NB4 (cell line): ENCODE results near the gene CPA1.

Experiments
- CTCF ChIP-seq: IDR thresholded peaks from one replicate; pipeline ENCODE4 v1.5.1; 2012; ENCODE audit warnings: low read depth, low read length
- MYC ChIP-seq: IDR thresholded peaks from 2 replicates; pipeline ENCODE4 v1.6.1; 2011; ENCODE audit warnings: low read depth, low read length
- POLR2A ChIP-seq: IDR thresholded peaks from 2 replicates; pipeline ENCODE4 v1.6.1; 2011; ENCODE audit warnings: mild to moderate bottlenecking; ENCODE audit not compliant: insufficient read length; ENCODE audit errors: extremely low read depth

DNA sequence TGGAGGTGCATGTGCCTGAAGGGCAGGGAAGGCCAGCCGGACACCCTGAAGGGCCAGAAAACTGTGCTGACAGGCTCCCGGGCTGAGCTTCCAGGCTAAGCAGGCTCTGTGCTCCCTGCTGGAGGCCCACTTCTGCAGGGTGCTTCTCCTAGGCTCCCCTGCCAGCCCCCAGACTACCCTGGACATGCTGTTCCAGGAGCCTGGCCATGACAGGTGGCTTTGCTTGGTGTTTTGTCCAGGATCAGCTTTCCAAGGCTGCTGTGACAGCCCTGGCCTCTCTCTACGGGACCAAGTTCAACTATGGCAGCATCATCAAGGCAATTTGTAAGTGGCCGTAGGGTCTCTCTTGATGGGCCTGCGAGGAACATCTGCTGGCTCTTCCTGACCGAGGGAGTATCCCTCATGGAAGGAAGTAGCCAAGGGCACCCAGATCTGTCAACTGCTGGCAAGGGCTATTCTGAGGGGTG lies 5.3 kb downstream of the CPA1 start:
- TF ChIP-seq CTCF, result no peak
- TF ChIP-seq MYC, result no peak
- no peak for TF ChIP-seq POLR2A
